Right ventricle myocardium superior (tissue), 1 donor: ENCODE results near the gene FAM72B. TPM values are rescaled to one million over a fixed set of nuclear protein-coding genes. Genes with fewer than 3 reads are reported as not detected.
"Not testable (repeated sequence)": the region's sequence is repeated elsewhere in the genome, so short reads cannot be mapped to it uniquely, and the experiment has no call there.

Source experiments
- ATAC-seq: fragments of 200-7000 bp; cut with Tn5 transposase; one replicate; pipeline ENCODE4 v1.9.1; 2020; ENCODE audit warnings: mild to moderate bottlenecking; ENCODE audit not compliant: poor library complexity
- DNase-seq: peaks from one replicate; pipeline ENCODE4 v3.0.0-alpha.2; 2020
- intact Hi-C: fragments of 100-400 bp; cut with DNase I; formaldehyde crosslinking; loops from one replicate; pipeline ENCODE4 v1.11.2; 2022
- total RNA-seq: library from RNA; stranded (reverse); fragmentation: NEBNext Ultra II Directional; extraction: Animal tissue kit (Norgen Biotek cat#: 25700); gene quantifications from one replicate; pipeline ENCODE4 v1.2.1, GENCODE V29; 2021
- donor health status: DM: no; HTN: yes; CAD: no; lungs with severe emphysema.

The FAM72B gene
- total RNA-seq, 1 donor from 2014 or later, result not detected

DNA sequence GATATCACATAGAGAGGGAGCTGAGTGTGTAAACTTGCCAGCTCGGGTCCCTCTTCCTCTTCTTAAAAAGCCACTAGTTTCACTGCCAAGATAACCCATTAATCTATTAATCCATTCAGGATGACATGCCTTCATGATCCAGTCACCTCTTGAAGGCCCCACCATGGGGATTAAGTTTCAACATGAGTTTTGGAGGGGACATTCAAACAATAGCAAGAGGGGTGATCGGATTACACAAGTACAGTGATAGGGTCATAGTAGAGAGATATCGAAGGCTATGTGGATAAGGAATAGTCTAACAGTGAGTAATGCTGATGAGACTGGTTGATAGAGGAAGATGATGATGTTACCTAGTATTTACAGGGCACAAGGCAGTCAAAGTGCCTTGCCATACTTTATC, 18.8 kb upstream of the FAM72B start:
- ATAC-seq, intact Hi-C loops: not testable (repeated sequence)

DNA sequence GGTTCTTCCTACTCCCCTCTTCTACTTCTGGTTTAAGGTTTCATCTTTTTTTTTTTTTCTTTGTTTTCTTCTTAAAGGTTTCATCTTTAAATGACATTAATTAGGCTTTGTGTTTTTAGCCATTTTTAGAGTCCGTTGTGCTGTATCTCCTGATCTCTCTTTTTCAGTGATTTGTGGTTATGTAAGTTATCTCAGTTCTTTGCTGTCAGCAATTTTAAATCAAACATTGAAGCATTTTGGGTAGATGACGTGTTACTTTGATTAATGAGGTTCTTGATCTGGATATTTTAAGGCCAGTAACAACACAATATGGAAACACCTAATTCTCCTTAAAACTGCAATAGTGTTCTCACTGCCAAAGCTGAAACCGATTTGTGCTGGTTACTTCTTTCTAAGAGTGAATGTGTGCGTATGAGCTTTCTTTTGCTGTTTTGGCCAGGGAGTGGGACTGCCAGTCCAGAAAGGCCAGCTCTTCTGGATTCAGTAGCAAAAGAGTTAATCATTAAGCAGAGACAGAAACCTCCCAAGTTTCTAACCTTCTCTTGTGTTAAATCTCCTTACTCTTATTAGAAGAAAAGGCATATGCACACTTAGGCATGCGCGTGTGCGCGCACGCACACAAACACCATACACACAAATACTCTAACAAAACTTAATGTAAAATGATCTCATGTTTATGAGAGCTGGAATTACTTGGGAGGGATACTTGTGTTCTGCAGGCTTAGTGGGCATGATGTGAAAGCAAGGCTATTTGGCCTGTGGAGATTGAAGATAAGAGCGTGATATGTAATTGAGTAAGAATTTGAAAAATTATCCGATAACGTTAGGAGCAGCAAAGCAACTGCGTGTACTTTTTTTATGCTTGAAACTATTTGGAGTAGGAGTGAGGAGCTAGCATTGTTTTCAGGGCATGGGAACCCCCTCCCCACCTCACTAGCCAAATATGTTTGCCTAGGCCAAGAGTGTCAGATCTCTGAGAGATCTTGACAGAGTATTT, 17.1 kb upstream of the FAM72B start:
- intact Hi-C loops, result not testable (repeated sequence)
- ATAC-seq, result peak; percentile 14

More for the DNA sequence above, 18.8 kb upstream of the FAM72B start:
- not testable (repeated sequence) for DNase-seq

DNA sequence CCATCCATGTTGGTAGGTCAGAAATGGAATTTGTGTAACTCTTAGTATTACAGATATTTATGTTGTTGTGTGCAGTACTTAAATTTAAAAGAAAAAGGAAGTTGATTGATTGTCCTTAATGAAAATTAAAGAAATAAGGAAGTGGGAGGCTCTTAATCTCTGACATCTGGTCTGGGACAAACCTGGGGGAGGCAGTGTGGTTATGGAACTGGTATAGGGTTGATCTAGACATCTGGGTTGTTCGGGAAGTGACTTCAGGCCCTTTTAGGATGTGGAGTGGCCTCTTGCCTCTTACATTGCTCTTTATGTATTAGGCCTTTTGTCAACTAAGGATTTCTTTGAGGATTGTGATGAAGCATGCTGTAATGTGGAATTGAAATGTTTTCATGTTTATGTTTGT, 16.1 kb upstream of the FAM72B start:
- ATAC-seq, result peak; percentile 46
- intact Hi-C loops, DNase-seq: not testable (repeated sequence)

More for the DNA sequence above, 17.1 kb upstream of the FAM72B start:
- DNase-seq, result not testable (repeated sequence)

DNA sequence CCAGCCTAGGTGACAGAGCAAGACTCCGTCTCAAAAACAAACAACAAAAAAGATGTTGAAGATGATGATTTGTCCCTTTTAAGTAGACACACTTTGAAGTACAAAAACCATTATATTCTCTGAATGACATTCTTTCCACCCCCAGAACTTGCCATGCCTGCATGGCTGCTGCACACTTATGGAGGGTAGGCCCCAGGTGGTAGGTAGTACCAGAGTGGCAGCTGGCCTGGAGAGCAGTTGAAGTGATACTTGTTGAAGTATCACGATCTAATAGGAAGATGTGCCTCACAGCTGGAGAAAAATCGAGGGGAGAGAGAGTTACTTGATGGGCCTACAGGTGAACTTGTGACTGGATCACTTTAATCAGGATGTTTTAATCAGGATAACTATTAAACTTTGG, 15.6 kb upstream of the FAM72B start:
- ATAC-seq, intact Hi-C loops, DNase-seq: not testable (repeated sequence)

DNA sequence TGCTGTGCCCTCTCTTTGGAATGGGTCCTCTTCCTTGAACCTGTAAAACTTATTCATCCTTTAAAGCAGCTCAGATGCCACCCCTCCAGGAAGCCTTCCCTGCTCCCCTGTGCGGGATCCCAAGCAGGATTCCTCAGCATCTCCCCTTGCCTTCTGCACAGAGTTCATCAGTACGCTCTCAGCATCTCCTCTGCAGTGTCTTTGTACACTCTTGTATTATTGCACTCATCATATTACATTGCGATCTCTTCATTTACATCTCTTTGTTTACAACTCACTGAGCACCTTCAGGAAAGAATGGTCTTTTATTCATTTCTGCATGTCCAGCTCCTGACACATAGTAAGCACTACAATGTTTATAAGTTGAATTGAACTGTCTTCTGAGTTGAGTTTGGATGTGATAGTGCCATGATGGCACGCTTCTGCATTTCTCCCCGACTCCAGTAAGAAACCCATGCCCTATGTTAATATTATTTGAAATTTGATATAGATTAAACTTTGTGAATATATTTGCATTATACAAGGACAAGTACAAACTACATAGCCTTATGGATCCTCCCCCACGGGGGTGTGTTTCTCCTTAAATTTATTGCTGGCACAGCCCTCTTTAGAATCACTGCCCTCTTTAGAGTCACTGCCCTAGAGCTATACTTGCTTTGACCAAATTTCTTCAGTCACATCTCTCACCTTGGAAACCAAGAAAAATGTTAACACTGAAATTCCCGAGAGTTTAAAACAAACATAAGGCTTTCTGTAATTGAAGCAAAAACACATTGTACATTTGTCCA, 13.1 kb upstream of the FAM72B start:
- intact Hi-C loops, DNase-seq, ATAC-seq: not testable (repeated sequence)

DNA sequence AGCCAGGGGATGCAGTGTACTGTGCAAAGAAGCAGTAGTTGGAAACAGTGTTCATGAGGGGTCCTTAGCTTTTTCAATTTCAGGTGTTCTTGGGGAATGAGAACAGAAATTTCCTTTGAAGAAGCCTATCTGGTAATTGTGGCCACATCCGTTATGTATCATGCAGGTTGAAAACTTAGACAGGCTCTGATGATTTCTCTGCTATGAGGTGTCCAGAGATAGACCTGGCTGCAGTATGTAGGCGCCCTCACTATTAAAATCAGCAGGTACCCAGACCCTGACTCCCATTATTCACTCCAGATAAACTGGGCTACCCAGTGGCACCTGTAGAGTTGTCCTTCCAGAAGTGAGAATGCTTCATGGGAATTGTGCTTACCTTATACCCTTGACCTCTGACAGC, 8.4 kb upstream of the FAM72B start:
- DNase-seq, intact Hi-C loops, ATAC-seq: not testable (repeated sequence)

DNA sequence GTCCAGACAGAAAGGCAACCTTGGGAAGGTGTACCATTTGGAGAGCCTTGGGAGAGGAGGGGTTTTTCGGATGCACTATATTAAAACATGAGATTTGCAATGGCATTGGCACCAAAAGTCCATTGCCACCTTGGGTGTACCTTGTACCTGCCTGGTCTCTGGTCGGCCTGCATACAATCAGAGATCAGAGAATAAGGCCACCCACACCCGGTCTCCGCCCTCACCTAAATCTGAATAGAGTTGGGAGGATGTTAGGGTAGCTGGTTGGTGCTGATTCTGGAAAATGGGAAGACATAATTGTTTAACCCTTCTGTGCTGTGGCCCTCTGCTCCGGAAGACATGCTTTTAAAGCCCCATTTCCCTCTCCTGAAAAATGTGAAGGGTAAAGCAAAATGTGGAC, 3.8 kb upstream of the FAM72B start:
- ATAC-seq, DNase-seq, intact Hi-C loops: not testable (repeated sequence)

DNA sequence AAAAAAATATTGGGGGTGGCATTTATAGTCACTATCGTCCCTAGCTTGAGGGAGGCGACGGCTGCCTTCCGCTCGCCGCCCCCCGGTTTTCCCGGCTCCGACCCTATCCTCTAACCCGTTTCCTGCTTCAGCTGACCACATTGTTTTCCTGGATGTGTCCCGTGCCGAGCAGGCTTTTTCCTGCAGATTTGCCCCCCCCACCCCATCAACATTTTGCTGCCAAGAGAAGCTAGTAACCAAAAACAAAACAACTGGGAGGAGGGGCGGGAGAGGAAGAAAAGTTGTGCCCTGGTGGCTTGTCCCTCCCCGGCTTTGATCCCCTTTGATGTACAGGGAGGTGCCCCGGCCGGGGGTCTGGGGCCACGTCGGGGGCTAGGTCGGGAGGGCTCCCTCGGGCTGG, 2.1 kb upstream of the FAM72B start:
- DNase-seq, result peak; percentile 41
- intact Hi-C loops, ATAC-seq: not testable (repeated sequence)

DNA sequence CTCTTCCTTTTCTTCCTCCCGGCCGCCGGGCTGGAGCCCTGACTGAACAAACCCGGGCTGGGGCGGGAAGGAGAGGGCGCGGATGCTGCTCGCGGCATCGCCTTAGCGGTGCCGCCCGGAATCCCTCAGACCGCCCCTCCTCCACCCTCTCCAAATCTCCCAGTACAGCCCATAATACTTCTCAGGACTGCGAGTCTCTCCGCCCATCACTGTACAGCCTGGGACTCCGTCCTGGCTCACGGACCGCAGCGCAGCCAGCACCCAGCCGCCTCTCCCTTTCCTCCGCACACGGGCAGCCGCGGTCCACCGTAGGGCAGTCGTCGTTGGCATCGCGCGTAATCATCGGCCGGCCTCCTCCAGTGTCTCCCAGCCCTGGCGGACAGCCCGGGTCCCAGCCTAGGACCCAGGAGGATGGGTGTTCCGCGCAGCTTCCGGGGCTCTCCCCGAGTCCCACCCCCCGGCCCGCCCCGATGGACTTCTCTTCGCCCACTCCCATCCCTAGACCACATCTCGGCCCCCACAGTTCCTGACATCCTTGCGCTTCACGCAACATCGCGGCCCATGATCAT, 1.1 kb upstream of the FAM72B start:
- DNase-seq (peak; percentile 49), ATAC-seq (peak; percentile 32)

DNA sequence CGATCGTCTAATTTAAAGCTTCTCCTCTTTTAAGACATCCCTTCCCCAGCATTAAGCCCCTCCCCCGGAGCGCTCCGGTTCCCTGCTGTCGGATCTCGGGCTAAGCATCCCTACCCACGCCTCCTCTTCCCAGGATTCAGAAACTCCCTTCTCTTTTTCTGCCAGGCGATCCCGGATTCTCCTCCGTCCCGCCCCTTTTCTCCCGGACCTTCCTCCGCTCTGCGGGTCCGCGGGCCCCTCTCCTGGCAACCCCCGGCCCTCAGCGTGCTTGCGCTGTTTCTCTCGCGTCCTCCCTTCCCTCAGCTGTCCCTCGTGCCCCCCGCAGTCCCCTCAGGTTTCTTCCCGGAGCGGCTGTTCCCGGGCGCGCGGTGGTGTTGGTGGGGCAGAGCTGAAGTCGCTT, 273 bp downstream of the FAM72B start:
- intact Hi-C loops, ATAC-seq: not testable (repeated sequence)
- peak; percentile 30 for DNase-seq

More for the DNA sequence above, 1.1 kb upstream of the FAM72B start:
- intact Hi-C loops, result not testable (repeated sequence)

DNA sequence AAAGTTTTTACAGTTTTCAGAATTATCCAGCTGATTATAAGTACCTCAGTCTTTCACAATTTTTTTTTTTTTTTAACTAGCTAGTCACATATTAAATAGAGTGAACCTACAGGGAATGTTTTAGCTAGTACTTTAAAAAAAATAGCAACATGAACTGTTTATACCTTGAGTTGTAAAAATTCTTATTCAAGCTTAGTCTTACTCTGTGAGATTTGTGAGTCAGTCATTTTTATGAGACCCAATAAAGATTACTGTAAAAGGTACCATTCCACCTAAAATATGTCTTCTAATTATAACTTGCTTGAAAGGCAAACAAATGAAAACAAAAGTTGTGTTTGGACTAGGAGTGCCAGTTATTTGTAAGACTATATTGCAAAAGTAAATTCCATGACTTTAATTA, 5.9 kb downstream of the FAM72B start:
- DNase-seq, intact Hi-C loops, ATAC-seq: not testable (repeated sequence)

DNA sequence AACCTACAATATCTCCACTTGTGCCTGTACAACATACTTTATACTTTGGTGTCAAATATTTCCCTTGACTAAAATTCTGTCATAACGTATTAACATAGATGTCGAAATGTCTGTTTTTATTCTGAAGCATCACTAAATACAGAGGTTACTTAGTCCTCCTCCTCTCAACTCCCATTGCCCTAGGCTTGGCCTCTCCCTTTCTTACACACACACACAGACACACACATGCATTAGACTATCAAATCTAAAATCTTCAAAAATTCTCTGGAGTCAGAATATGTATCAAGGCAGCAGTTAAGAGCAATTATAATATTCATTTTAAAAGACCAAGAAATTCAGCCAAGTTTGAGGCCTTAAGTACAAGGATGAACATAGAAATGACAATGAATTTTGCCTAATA, 7.5 kb downstream of the FAM72B start:
- intact Hi-C loops, result not testable (repeated sequence)

DNA sequence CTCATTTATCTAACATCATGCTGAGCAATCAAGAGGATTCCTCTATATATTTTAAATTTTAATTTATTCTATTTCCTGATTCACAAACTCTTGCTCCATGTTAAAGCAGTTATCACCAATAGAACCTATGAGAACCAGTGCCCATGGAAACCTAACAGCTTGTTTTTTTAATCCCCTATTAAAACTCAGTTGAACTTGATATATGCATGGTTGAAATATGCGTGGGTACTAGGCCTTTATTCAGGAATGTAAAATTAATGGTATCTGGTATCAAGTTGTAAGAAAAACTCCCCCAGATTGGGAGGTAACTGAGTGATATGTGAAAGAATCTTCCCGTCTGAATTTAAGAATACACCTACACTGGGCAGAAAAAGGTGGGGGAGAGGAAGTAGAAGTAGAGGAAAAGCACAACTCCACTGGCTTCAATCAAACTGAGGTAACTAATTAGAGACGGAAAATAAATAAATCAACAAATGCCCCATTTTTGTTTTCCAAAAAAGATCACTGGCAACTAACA, 15.9 kb downstream of the FAM72B start:
- intact Hi-C loops, ATAC-seq: not testable (repeated sequence)

More for the DNA sequence above, 7.5 kb downstream of the FAM72B start:
- DNase-seq, ATAC-seq: not testable (repeated sequence)

DNA sequence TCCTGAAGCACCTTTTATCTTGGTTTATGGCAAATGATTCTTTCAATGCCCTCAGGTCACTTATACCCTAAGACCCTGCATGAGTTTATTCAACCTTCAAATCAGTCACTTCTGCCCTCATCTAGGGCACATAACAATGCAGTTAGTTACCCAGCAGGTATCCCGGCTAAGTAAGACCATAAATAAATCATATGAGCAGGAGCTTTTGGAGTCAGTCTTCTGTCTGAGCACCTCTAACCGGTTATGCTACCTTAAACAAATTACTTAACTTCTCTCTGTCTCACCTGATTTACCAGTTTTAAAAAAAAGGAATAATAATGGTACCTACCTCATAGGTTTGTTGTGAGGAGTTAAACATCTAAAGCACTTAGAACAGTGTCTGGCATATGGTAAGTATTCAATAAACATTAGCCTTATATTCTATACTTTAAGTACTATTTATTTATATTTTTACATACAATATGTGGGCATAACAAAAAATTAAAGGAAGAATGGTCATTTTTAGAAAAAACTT, 16.9 kb downstream of the FAM72B start:
- intact Hi-C loops, ATAC-seq, DNase-seq: not testable (repeated sequence)

More for the DNA sequence above, 15.9 kb downstream of the FAM72B start:
- DNase-seq, result not testable (repeated sequence)

DNA sequence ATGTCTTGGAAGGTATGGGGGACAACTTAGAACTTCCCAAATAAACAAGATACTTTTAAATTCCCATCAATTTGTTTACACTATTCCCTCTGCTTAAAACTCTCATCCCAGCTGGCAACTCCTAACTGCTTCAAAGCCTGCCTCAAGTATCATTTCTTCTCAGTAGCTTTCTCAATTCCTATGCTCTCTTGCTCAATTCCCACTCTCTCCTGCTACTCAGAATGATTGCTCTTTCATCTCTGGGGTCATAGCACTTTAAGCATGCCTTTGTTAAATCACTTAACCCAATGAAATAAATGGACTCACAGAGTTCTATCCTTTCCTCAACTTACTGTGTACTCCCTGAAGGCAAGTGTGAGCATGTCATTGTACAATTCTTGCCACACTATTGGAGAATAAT, 18.8 kb downstream of the FAM72B start:
- not testable (repeated sequence) for DNase-seq

DNA sequence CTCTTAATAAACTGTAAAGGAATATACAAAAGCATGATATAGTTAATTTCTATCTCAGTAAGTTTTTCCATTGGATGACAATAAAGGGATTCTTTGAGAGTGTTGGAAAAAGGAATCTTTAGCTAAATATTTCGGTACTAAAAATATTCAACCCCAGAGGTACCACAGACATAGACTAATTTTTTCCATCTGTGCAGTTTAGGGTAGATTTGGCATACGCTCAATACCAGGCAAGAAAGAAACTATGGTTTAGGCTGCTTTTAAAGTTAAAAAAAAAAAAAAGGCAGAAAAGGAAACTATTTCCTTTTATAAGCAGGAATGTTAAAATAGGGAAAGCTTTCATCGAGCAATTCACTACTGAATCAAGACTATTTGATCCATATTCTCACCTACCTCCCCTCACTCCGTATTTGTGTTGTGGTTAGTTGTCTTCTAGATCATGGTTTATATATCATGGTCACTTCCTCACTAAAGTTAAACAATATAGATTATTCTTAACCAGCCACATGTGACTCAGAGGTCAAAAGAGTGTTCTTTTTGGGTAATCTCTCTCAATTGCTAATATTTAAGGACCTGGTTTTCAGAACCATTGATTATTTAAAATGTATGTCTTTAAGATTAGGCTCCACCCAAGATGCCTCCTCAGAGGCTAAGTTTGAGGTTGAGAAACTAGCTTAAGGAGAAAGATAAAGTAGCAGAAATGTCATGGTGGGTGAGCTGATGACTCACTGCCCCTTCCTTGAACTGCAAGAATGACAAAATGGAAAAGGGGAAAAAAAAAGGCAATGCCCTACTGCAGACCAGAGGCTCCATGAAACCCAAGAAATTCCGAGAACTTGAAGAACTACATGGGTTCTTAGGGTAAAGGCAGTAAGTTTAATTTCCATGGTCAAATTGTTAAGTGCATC, 20.0 kb downstream of the FAM72B start:
- ATAC-seq, intact Hi-C loops, DNase-seq: not testable (repeated sequence)

More for the DNA sequence above, 18.8 kb downstream of the FAM72B start:
- ATAC-seq, intact Hi-C loops: not testable (repeated sequence)
